Mammary epithelial cell (primary cell): ENCODE measurements around the gene FILIP1L.

ENCODE experiments used
- CTCF ChIP-seq, 2 donors: IDR thresholded peaks in 1 of 2; conservative IDR thresholded peaks in 1 of 2; 2 replicates each; pipeline ENCODE4 v1.5.1; 2011 to 2012; ENCODE audit warnings: inconsistent platforms in 2 of 2, low read length in 2 of 2, mild to moderate bottlenecking in 2 of 2, control low read depth in 1 of 2, low read depth in 1 of 2; ENCODE audit not compliant: insufficient read depth in 1 of 2; ENCODE audit errors: extremely low read depth in 1 of 2
- EZH2 ChIP-seq: IDR thresholded peaks from 2 replicates; pipeline ENCODE4 v1.6.1; 2012; ENCODE audit warnings: low read length, inconsistent platforms, borderline replicate concordance

GRCh38 chr3:99817047-99817436, 297.3 kb downstream of the FILIP1L start:
- TF ChIP-seq CTCF (conservative IDR thresholded peaks at IDR 0.05 in 1 of 2, IDR thresholded peaks at IDR 0.05 in 1 of 2; ENCODE audit: extremely low read depth in 1 of 2, insufficient read depth in 1 of 2, low read depth in 1 of 2, low read length in 2 of 2): no peak
- TF ChIP-seq EZH2: no peak
